HepG2 (cell line): ENCODE results near the gene TBX6.

ENCODE experiments used
- BHLHE40 ChIP-seq: IDR thresholded peaks from 2 replicates; pipeline ENCODE4 v1.6.1; 2011; ENCODE audit warnings: low read length, improper control_type of control experiment
- CEBPZ ChIP-seq: IDR thresholded peaks from 2 replicates; pipeline ENCODE4 v1.6.1; 2012; ENCODE audit warnings: low read length, improper control_type of control experiment
- EED ChIP-seq: sonication (generic); formaldehyde crosslinking; IDR thresholded peaks from 2 replicates; pipeline ENCODE4 v1.5.0; 2020; ENCODE audit warnings: mild to moderate bottlenecking, missing genetic modification reagents
- KDM5A ChIP-seq: fragments of 200-600 bp; sonication (generic); IDR thresholded peaks from 2 replicates; pipeline ENCODE4 v1.7.0; 2018; ENCODE audit warnings: antibody characterized with exemption, mild to moderate bottlenecking, low read length, borderline replicate concordance
- MEIS2 ChIP-seq: sonication (generic); formaldehyde crosslinking; IDR thresholded peaks from 2 replicates; pipeline ENCODE4 v1.9.0; 2021; ENCODE audit warnings: mild to moderate bottlenecking, missing genetic modification reagents
- POLR2A ChIP-seq, 2 experiments: IDR thresholded peaks; 2 replicates each; pipeline ENCODE4 v1.6.1; 2011; ENCODE audit warnings: low read depth in 2 of 2, low read length in 2 of 2, mild to moderate bottlenecking in 1 of 2, moderate library complexity in 1 of 2; ENCODE audit not compliant: insufficient read depth in 1 of 2
- RBAK ChIP-seq: sonication (generic); formaldehyde crosslinking; IDR thresholded peaks from 2 replicates; pipeline ENCODE4 v1.5.1; 2020; ENCODE audit warnings: mild to moderate bottlenecking, missing genetic modification reagents
- RELA ChIP-seq: sonication (generic); formaldehyde crosslinking; IDR thresholded peaks from 2 replicates; pipeline ENCODE4 v1.4.0; 2020; ENCODE audit warnings: missing genetic modification reagents
- SMAD1 ChIP-seq: sonication (generic); formaldehyde crosslinking; IDR thresholded peaks from 2 replicates; pipeline ENCODE4 v1.4.0; 2020; ENCODE audit warnings: missing genetic modification reagents, low read depth, mild to moderate bottlenecking, borderline replicate concordance
- SP5 ChIP-seq: IDR thresholded peaks from 2 replicates; pipeline ENCODE4 v1.6.1; 2016; ENCODE audit warnings: low read depth, borderline replicate concordance
- TBL1XR1 ChIP-seq: fragments of 150-350 bp; IDR thresholded peaks from 2 replicates; pipeline ENCODE4 v1.6.1; 2014; ENCODE audit warnings: borderline replicate concordance, low read length; ENCODE audit not compliant: partially characterized antibody

DNA sequence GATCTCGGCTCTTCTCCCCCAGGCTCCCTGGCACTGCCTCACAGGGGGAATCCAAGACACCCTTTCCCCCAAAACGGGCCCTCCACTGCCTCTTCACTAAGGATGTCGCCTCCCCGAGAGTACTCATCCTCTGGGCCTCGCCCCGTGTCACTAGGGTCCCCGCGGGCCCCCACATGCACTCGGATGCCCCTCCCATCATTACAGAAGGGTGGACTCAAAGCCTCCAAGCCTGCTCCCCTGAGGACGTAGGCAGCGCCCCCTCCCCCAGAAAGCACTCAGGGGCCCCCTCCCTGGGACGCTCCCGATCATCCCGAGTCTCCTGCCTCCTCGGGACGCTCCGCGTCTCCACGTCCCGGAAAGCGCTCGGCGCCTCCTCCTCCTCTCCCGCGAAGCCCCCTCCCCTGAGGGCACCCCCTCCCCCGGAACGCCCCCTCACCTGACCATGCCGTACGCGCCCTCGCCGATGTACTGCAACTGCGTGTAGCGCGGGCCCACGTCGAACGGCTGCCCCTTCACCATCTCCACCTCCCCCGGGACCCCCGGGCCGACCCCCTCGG, 31.0 kb upstream of the TBX6 start:
- TF ChIP-seq KDM5A, result no peak
- no peak for TF ChIP-seq RBAK (CRISPR knock-in tag)
- TF ChIP-seq SP5 (CRISPR knock-in tag), result no peak
- TF ChIP-seq CEBPZ, result no peak
- TF ChIP-seq RELA (CRISPR knock-in tag), result no peak
- TF ChIP-seq TBL1XR1, result no peak
- TF ChIP-seq POLR2A (IDR thresholded peaks at IDR 0.05; ENCODE audit: insufficient read depth in 1 of 2, low read depth in 2 of 2, low read length in 2 of 2), result no peak
- TF ChIP-seq BHLHE40, result no peak
- TF ChIP-seq EED (CRISPR knock-in tag), result no peak
- no peak for TF ChIP-seq MEIS2 (CRISPR knock-in tag)
- no peak for TF ChIP-seq SMAD1 (CRISPR knock-in tag)
